MM.1S (cell line): ENCODE results near the gene INS.

ENCODE experiments used
- DNase-seq: peaks from one replicate; pipeline ENCODE4 v3.0.0-alpha.2; 2015
- H2AFZ ChIP-seq: fragments of 300-600 bp; sonication (generic); 2 replicates; pipeline ENCODE4 v1.6.0; 2016; ENCODE audit warnings: antibody characterized with exemption, low read length
- H3F3A ChIP-seq: fragments of 300-600 bp; sonication (generic); 2 replicates; pipeline ENCODE4 v1.6.1; 2016; ENCODE audit warnings: mild to moderate bottlenecking, antibody characterized with exemption, low read length, moderate library complexity, mixed read lengths; ENCODE audit not compliant: insufficient read depth
- H3K27ac ChIP-seq: fragments of 300-600 bp; sonication (generic); 2 replicates; pipeline ENCODE4 v1.5.1; 2016; ENCODE audit warnings: mild to moderate bottlenecking, low read length
- H3K27me3 ChIP-seq: fragments of 300-600 bp; sonication (generic); replicated peaks from 2 replicates; pipeline ENCODE4 v1.6.0; 2016; ENCODE audit warnings: low read length; ENCODE audit not compliant: insufficient read depth
- H3K36me3 ChIP-seq: fragments of 300-600 bp; sonication (generic); replicated peaks from 2 replicates; pipeline ENCODE4 v1.6.1; 2016; ENCODE audit warnings: mild to moderate bottlenecking, low read length, mixed read lengths; ENCODE audit not compliant: insufficient read depth
- H3K4me1 ChIP-seq: fragments of 300-600 bp; sonication (generic); 2 replicates; pipeline ENCODE4 v1.6.1; 2016; ENCODE audit warnings: low read length, mixed read lengths
- H3K4me2 ChIP-seq: fragments of 300-600 bp; sonication (generic); 2 replicates; pipeline ENCODE4 v1.6.0; 2016; ENCODE audit warnings: low read depth, low read length
- H3K4me3 ChIP-seq: fragments of 300-600 bp; sonication (generic); 2 replicates; pipeline ENCODE4 v1.5.1; 2016; ENCODE audit warnings: low read length, mixed read lengths
- H3K79me2 ChIP-seq: fragments of 300-600 bp; sonication (generic); 2 replicates; pipeline ENCODE4 v1.6.1; 2016; ENCODE audit warnings: mixed run types, low read length, mixed read lengths
- H3K9ac ChIP-seq: fragments of 300-600 bp; sonication (generic); 2 replicates; pipeline ENCODE4 v1.6.1; 2016; ENCODE audit warnings: low read length, mixed read lengths
- H3K9me2 ChIP-seq: fragments of 300-600 bp; sonication (generic); replicated peaks from 2 replicates; pipeline ENCODE4 v1.6.1; 2016; ENCODE audit warnings: mild to moderate bottlenecking, low read length, mixed read lengths; ENCODE audit not compliant: insufficient read depth
- H3K9me3 ChIP-seq: fragments of 300-600 bp; sonication (generic); replicated peaks from 2 replicates; pipeline ENCODE4 v1.6.1; 2016; ENCODE audit warnings: mild to moderate bottlenecking, low read length, mixed read lengths; ENCODE audit not compliant: insufficient read depth
- H4K20me1 ChIP-seq: fragments of 300-600 bp; sonication (generic); 2 replicates; pipeline ENCODE4 v1.6.1; 2016; ENCODE audit warnings: mild to moderate bottlenecking, low read length, moderate library complexity, mixed read lengths; ENCODE audit not compliant: insufficient read depth
- CTCF ChIP-seq: fragments of 300-600 bp; sonication (generic); IDR thresholded peaks from 2 replicates; pipeline ENCODE4 v1.5.1; 2016; ENCODE audit warnings: antibody characterized with exemption, low read length, mixed read lengths
- EZH2 ChIP-seq: fragments of 300-600 bp; sonication (generic); optimal IDR thresholded peaks from 2 replicates; pipeline ENCODE3; 2017; ENCODE audit warnings: low read depth, mild to moderate bottlenecking, antibody characterized with exemption, low read length, mixed read lengths
- EZH2phosphoT487 ChIP-seq: fragments of 300-600 bp; sonication (generic); IDR thresholded peaks from 2 replicates; pipeline ENCODE4 v1.6.1; 2018; ENCODE audit warnings: antibody characterized with exemption, low read length

INS gene

GRCh38 chr11:2199466-2200341 is 38.7 kb upstream of the INS start:
- Histone ChIP-seq H3K36me3 (no peaks in the 10 kb centered on the region), H3K4me2 (no peak overlapping the region), H3K9me3 (no peaks in the 10 kb centered on the region), H3K9ac (no peak overlapping the region), H3K27ac (no peak overlapping the region), H3K9me2 (no peaks in the 10 kb centered on the region), H3K4me1 (no peaks in the 10 kb centered on the region), H3K27me3 (peaks cover 87% of the 10 kb centered on the region), H4K20me1 (no peaks in the 10 kb centered on the region), H3F3A (no peaks in the 10 kb centered on the region), H3K4me3 (no peak overlapping the region), H3K79me2 (no peaks in the 10 kb centered on the region), H2AFZ (no peak overlapping the region)
- no peak for DNase-seq
- TF ChIP-seq CTCF, result no peak
- TF ChIP-seq EZH2, result no peak
- no peak for TF ChIP-seq EZH2phosphoT487

- no peaks in the 10 kb centered on the region for H3K4me1 ChIP-seq
- no peak overlapping the region for H3K9ac ChIP-seq
- no peak overlapping the region for H3K4me3 ChIP-seq
- no peaks in the 10 kb centered on the region for H4K20me1 ChIP-seq
- H2AFZ ChIP-seq, result no peak overlapping the region
- no peak overlapping the region for H3K27ac ChIP-seq
- DNase-seq, result no peak
- H3K27me3 ChIP-seq, result peaks cover 79% of the 10 kb centered on the region
- no peak for TF ChIP-seq CTCF
- TF ChIP-seq EZH2phosphoT487, result no peak
- TF ChIP-seq EZH2, result no peak
- H3K36me3 ChIP-seq, result no peaks in the 10 kb centered on the region
- H3K79me2 ChIP-seq, result no peaks in the 10 kb centered on the region
- H3K9me2 ChIP-seq, result no peaks in the 10 kb centered on the region
- no peaks in the 10 kb centered on the region for H3K9me3 ChIP-seq
- no peak overlapping the region for H3K4me2 ChIP-seq
- no peaks in the 10 kb centered on the region for H3F3A ChIP-seq
Measured at GRCh38 chr11:2198621-2199365, 37.8 kb upstream of the INS start.

GRCh38 chr11:2197771-2198520 is 36.9 kb upstream of the INS start:
- no peak overlapping the region for H3K4me3 ChIP-seq
- H3K36me3 ChIP-seq, result no peaks in the 10 kb centered on the region
- no peaks in the 10 kb centered on the region for H3F3A ChIP-seq
- H3K4me1 ChIP-seq, result no peaks in the 10 kb centered on the region
- H3K79me2 ChIP-seq, result no peaks in the 10 kb centered on the region
- no peak overlapping the region for H2AFZ ChIP-seq
- no peak overlapping the region for H3K4me2 ChIP-seq
- no peak overlapping the region for H3K9ac ChIP-seq
- H3K27ac ChIP-seq, result no peak overlapping the region
- TF ChIP-seq EZH2 (no peak), CTCF (no peak), EZH2phosphoT487 (no peak)
- no peaks in the 10 kb centered on the region for H3K9me2 ChIP-seq
- H3K9me3 ChIP-seq, result no peaks in the 10 kb centered on the region
- H4K20me1 ChIP-seq, result no peaks in the 10 kb centered on the region
- H3K27me3 ChIP-seq, result peaks cover 79% of the 10 kb centered on the region
- no peak for DNase-seq
